GM18511 (cell line): ENCODE results near the gene NR2F1-AS1.
"Not testable (repeated sequence)": the region's sequence is repeated elsewhere in the genome, so short reads cannot be mapped to it uniquely, and the experiment has no call there.

Source experiments
- ATAC-seq: cut with Tn5 transposase; IDR thresholded peaks from one replicate; pipeline ENCODE4 v1.9.1; 2021; ENCODE audit warnings: mild to moderate bottlenecking, moderate library complexity; ENCODE audit not compliant: unreplicated experiment

The NR2F1-AS1 gene

GRCh38 chr5:93557021-93557604 is 23.9 kb downstream of the NR2F1-AS1 start:
- no peak for ATAC-seq

GRCh38 chr5:93549594-93549993 is 31.4 kb downstream of the NR2F1-AS1 start:
- ATAC-seq: not testable (repeated sequence)

GRCh38 chr5:93545872-93546271 is 35.1 kb downstream of the NR2F1-AS1 start:
- ATAC-seq: no peak

- no peak for ATAC-seq
These were observed 48.6 kb downstream of the NR2F1-AS1 start for GRCh38 chr5:93532370-93532769.

GRCh38 chr5:93521815-93522214 is 59.2 kb downstream of the NR2F1-AS1 start:
- ATAC-seq: not testable (repeated sequence)

GRCh38 chr5:93519740-93520139 is 61.3 kb downstream of the NR2F1-AS1 start:
- no peak for ATAC-seq

- no peak for ATAC-seq
These were observed 63.2 kb downstream of the NR2F1-AS1 start for GRCh38 chr5:93517828-93518227.

GRCh38 chr5:93513298-93513697 is 67.7 kb downstream of the NR2F1-AS1 start:
- no peak for ATAC-seq

- no peak for ATAC-seq
These were observed 68.2 kb downstream of the NR2F1-AS1 start for GRCh38 chr5:93512799-93513198.

GRCh38 chr5:93511445-93511844 is 69.6 kb downstream of the NR2F1-AS1 start:
- no peak for ATAC-seq

- ATAC-seq: no peak
These were observed 70.2 kb downstream of the NR2F1-AS1 start for GRCh38 chr5:93510626-93511380.

GRCh38 chr5:93505553-93505952 is 75.5 kb downstream of the NR2F1-AS1 start:
- not testable (repeated sequence) for ATAC-seq

- ATAC-seq: no peak
These were observed 77.4 kb downstream of the NR2F1-AS1 start for GRCh38 chr5:93503598-93504067.

GRCh38 chr5:93497096-93497495 is 83.9 kb downstream of the NR2F1-AS1 start:
- no peak for ATAC-seq

GRCh38 chr5:93479982-93480509 is 101.0 kb downstream of the NR2F1-AS1 start:
- no peak for ATAC-seq

- no peak for ATAC-seq
These were observed 103.2 kb downstream of the NR2F1-AS1 start for GRCh38 chr5:93477816-93478215.

- ATAC-seq: no peak
These were observed 104.7 kb downstream of the NR2F1-AS1 start for GRCh38 chr5:93476251-93476742.

- no peak for ATAC-seq
These were observed 118.1 kb downstream of the NR2F1-AS1 start for GRCh38 chr5:93462916-93463315.

- no peak for ATAC-seq
These were observed 119.3 kb downstream of the NR2F1-AS1 start for GRCh38 chr5:93461756-93462155.

GRCh38 chr5:93460286-93460685 is 120.7 kb downstream of the NR2F1-AS1 start:
- ATAC-seq: no peak

- ATAC-seq: not testable (repeated sequence)
These were observed 124.2 kb downstream of the NR2F1-AS1 start for GRCh38 chr5:93456796-93457195.

- ATAC-seq: no peak
These were observed 126.1 kb downstream of the NR2F1-AS1 start for GRCh38 chr5:93454896-93455295.
